GM03348 (cell line): Measurements from ENCODE around the gene GRAMD2B.
A peak's percentile ranks its signal among the peaks of the same experiment; 100 is the strongest.
"Not testable (repeated sequence)": the region's sequence is repeated elsewhere in the genome, so short reads cannot be mapped to it uniquely, and the experiment has no call there.

Source experiments
- DNase-seq: peaks from one replicate; pipeline ENCODE4 v3.0.0; 2012; ENCODE audit warnings: low spot score

GRAMD2B gene

GRCh38 chr5:126450346-126450745 is 27.1 kb downstream of the GRAMD2B start:
- DNase-seq, result no peak

- no peak for DNase-seq
These were observed 27.7 kb downstream of the GRAMD2B start for GRCh38 chr5:126450907-126451306.

- no peak for DNase-seq
These were observed 29.3 kb downstream of the GRAMD2B start for GRCh38 chr5:126452477-126452876.

GRCh38 chr5:126454081-126454480 is 30.9 kb downstream of the GRAMD2B start:
- DNase-seq, result no peak

- no peak for DNase-seq
These were observed 31.3 kb downstream of the GRAMD2B start for GRCh38 chr5:126454535-126454934.

- no peak for DNase-seq
These were observed 32.1 kb downstream of the GRAMD2B start for GRCh38 chr5:126455264-126455663.

- no peak for DNase-seq
These were observed 32.5 kb downstream of the GRAMD2B start for GRCh38 chr5:126455728-126456127.

- no peak for DNase-seq
These were observed 33.1 kb downstream of the GRAMD2B start for GRCh38 chr5:126456217-126456820.

GRCh38 chr5:126460459-126460858 is 37.2 kb downstream of the GRAMD2B start:
- DNase-seq, result no peak

GRCh38 chr5:126460977-126461376 is 37.8 kb downstream of the GRAMD2B start:
- no peak for DNase-seq

- no peak for DNase-seq
These were observed 38.6 kb downstream of the GRAMD2B start for GRCh38 chr5:126461838-126462237.

GRCh38 chr5:126462239-126463014 is 39.2 kb downstream of the GRAMD2B start:
- DNase-seq, result no peak

GRCh38 chr5:126464016-126464415 is 40.8 kb downstream of the GRAMD2B start:
- DNase-seq, result no peak

- DNase-seq, result no peak
These were observed 41.8 kb downstream of the GRAMD2B start for GRCh38 chr5:126464959-126465358.

GRCh38 chr5:126468091-126468490 is 44.9 kb downstream of the GRAMD2B start:
- DNase-seq, result no peak

GRCh38 chr5:126469536-126470316 is 46.5 kb downstream of the GRAMD2B start:
- no peak for DNase-seq

- DNase-seq, result not testable (repeated sequence)
These were observed 47.3 kb downstream of the GRAMD2B start for GRCh38 chr5:126470529-126470928.

GRCh38 chr5:126471247-126471646 is 48.0 kb downstream of the GRAMD2B start:
- DNase-seq, result no peak

GRCh38 chr5:126471875-126472537 is 48.8 kb downstream of the GRAMD2B start:
- peak; percentile 68 for DNase-seq

GRCh38 chr5:126472538-126472889 is 49.3 kb downstream of the GRAMD2B start:
- DNase-seq, result no peak

GRCh38 chr5:126477294-126478117 is 54.3 kb downstream of the GRAMD2B start:
- DNase-seq, result peak; percentile 51

- DNase-seq, result no peak
These were observed 56.6 kb downstream of the GRAMD2B start for GRCh38 chr5:126479810-126480209.
